Fibroblast of skin of right quadriceps (primary cell): ENCODE measurements around the gene LY6G5B.

Source experiments
- DNase-seq: peaks from one replicate; pipeline ENCODE4 v3.0.0-alpha.2; 2013

LY6G5B gene, protein sequence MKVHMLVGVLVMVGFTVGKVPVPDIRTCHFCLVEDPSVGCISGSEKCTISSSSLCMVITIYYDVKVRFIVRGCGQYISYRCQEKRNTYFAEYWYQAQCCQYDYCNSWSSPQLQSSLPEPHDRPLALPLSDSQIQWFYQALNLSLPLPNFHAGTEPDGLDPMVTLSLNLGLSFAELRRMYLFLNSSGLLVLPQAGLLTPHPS

DNA sequence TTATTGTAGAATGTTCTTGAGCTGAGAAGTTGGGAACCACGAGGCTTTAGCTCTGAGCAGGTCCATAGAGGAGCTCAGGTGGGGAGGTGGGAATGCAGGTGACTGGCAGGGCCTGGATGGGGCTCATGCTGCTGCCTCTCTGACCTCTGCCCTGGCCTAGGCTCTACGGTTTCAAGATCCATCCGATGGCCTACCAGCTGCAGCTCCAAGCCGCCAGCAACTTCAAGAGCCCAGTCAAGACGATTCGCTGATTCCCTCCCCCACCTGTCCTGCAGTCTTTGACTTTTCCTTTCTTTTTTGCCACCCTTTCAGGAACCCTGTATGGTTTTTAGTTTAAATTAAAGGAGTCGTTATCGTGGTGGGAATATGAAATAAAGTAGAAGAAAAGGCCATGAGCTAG is at the start of gene LY6G5B:
Gene LY6G5B, plus strand, starts transcription at position 301 of the 400 bp plus-strand sequence. CDS start 975 bp downstream, outside the sequence.
- no peak for DNase-seq

DNA sequence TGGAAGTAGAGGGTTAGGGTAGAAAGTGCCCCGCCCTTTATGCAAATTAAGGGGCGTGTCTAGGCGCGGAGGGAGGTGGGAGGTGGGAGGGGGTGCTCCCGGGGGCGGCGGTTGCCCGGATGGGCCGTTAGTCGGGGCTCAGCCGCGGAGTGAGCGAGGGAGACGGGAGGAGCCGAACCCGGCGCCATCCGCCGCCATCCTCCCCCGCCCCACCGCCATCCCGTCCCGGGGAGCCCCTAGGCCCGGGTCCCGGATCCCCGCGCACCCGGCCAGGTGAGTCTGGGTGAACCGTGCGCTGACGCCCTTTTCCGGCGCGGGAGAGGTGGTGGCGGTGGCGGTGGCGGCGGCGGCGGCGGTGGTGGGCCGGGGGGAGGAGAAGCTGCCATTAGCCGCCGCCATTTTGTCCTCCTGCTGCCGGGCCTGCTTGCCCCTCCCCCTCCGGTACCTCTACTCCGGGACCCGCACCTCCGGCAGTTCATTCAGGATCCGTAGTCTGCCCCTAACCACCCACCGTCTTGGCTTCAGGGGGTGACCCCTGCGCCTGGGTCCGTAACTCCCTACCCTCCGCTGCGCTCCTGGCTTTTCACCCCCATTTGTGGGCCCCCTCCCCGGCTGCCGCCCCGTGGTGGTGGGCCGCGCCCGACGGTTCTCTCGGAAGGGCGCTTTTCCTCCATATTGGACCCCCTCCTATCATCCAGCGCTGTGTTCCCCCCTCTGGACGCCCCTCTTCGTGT is 49.0 kb upstream of the LY6G5B start, which contains the start of gene PRRC2A:
Gene PRRC2A, plus strand, starts transcription at position 130 of the 734 bp plus-strand sequence. CDS start 2,075 bp downstream, outside the sequence.
- peak; percentile 100 for DNase-seq

- no peak for DNase-seq
Measured at GRCh38 chr6:31621320-31621939, 48.3 kb upstream of the LY6G5B start.

GRCh38 chr6:31621991-31622390 is 47.8 kb upstream of the LY6G5B start:
- DNase-seq: peak; percentile 37

- no peak for DNase-seq
Measured at GRCh38 chr6:31622684-31623091, 47.1 kb upstream of the LY6G5B start.

DNA sequence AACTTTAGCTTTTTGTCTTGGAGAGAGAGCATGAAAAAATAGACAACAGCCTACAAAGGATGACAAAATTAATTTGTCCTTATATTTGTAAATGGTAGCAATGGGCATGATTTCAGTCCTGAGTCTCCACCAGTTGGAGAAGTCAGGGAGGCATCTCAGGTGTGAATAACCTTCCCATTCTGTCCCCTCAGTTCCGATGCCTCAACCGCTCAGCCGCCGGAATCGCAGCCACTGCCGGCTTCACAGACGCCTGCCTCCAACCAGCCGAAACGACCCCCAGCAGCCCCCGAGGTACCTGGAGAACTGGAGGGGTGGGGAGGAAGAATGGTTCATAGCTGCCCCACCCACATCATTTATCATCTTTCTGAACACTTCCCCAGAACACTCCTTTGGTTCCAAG is 45.7 kb upstream of the LY6G5B start:
- no peak for DNase-seq

- no peak for DNase-seq
Measured at GRCh38 chr6:31626952-31627351, 42.8 kb upstream of the LY6G5B start.

- DNase-seq: no peak
Measured at GRCh38 chr6:31627690-31628287, 42.0 kb upstream of the LY6G5B start.

GRCh38 chr6:31629014-31629413 is 40.8 kb upstream of the LY6G5B start:
- DNase-seq: no peak

- DNase-seq: no peak
Measured at GRCh38 chr6:31630177-31630934, 39.4 kb upstream of the LY6G5B start.

DNA sequence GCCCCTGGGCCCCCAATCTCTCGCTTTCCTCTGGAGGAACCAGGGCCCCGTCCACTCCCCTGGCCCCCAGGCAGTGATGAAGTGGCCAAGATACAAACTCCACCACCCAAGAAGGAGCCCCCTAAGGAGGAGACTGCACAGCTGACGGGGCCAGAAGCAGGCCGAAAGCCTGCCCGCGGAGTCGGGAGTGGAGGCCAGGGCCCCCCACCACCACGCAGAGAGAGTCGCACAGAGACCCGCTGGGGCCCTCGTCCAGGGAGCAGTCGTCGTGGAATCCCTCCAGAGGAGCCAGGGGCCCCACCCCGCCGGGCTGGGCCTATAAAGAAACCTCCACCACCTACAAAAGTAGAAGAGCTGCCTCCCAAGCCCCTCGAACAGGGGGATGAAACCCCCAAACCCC is 38.6 kb upstream of the LY6G5B start:
- DNase-seq: no peak

- DNase-seq: no peak
Measured at GRCh38 chr6:31631681-31632278, 38.0 kb upstream of the LY6G5B start.

DNA sequence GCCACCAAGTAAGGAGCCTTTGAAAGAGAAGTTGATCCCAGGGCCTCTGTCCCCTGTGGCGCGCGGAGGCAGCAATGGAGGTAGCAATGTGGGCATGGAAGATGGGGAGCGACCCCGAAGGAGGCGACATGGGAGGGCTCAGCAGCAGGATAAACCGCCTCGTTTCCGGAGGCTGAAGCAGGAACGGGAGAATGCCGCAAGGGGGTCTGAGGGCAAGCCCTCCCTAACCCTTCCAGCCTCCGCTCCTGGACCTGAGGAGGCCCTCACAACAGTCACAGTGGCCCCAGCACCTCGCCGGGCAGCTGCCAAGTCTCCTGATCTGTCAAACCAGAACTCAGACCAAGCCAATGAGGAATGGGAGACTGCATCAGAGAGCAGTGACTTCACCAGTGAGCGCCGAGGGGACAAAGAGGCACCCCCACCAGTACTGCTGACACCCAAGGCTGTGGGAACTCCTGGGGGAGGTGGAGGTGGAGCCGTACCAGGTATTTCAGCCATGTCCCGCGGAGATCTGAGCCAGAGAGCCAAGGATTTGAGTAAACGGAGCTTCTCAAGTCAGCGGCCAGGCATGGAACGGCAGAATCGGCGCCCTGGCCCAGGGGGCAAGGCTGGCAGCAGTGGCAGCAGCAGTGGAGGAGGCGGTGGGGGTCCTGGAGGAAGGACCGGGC is 37.4 kb upstream of the LY6G5B start:
- DNase-seq: no peak

- no peak for DNase-seq
Measured at GRCh38 chr6:31633447-31633846, 36.3 kb upstream of the LY6G5B start.

DNA sequence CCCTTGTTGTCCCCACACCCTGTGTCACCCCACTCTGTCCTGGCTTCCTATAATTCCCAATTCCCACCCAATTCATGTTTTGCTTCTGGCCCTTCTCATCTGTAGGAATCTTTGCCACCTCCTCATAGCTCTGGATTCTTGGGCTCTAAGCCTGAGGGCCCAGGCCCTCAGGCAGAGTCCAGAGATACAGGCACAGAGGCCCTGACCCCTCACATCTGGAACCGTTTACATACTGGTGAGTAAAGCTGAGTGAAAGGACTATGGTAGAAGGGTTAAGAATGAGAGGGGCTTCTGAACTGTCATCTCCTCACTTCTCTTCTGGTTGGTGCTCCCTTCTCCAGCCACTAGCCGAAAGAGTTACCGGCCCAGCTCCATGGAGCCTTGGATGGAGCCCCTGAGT is 35.6 kb upstream of the LY6G5B start:
- no peak for DNase-seq

- DNase-seq: no peak
Measured at GRCh38 chr6:31634969-31635575, 34.7 kb upstream of the LY6G5B start.

- no peak for DNase-seq
Measured at GRCh38 chr6:31636698-31637596, 32.8 kb upstream of the LY6G5B start.

DNA sequence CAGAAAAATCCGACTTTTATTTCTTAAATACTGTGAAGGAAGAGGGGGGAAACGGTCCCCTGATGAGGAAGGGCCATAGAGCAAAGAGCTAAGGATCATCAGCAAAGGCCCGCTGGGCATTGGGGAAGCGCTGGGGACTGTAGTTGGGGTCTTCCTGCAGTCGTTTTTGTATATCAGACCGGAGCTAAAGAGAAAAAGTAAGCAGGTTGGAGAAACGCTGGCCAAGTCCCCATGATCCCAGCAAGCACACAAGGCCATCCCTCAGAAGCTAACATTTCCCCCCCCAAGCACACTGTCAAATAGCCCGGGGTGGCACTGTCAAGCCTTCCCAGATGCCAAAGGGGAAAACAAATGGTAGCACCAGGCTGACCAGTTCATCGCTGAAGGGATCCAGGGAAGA is 30.7 kb upstream of the LY6G5B start:
- no peak for DNase-seq

- peak; percentile 59 for DNase-seq
Measured at GRCh38 chr6:31639449-31639861, 30.3 kb upstream of the LY6G5B start.

DNA sequence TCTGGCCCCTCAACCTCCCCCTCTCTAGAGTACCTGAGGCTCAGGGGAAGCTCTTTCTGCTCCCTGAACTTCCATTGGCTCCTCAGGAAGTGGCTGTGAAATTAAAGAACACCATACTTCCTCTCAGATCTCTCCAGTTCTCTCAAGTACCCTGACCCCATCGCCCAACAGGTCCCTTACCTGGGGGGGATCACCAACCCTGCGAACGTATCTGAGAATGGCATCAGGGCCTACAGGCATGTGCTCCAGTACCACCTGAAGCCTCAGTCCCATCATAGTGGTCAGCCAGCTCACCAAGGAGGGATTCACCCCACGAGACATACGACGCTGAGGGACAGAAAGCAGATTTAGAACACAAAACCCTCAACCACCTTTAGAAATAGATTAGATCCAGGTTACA is 29.2 kb upstream of the LY6G5B start:
- DNase-seq: no peak
